Liver (tissue), 9 donors: ENCODE data around the gene ZNF865. TPM values are rescaled to one million over a fixed set of nuclear protein-coding genes. Genes with fewer than 3 reads are reported as not detected.

Source experiments
- DNase-seq: peaks from one replicate; pipeline ENCODE4 v3.0.0-alpha.2; 2017; ENCODE audit warnings: low spot score
- H3K27ac ChIP-seq, 2 donors: one replicate each; pipeline ENCODE4 v1.7.0; 2013; ENCODE audit warnings: inconsistent platforms in 2 of 2, low read length in 2 of 2, control low read depth in 1 of 2, low read depth in 1 of 2, mild to moderate bottlenecking in 1 of 2
- H3K27me3 ChIP-seq, 4 donors: one replicate each; pipeline versions ENCODE4 v1.6.1 to v1.7.0; 2013; ENCODE audit warnings: low read length in 3 of 4, inconsistent platforms in 1 of 4, mild to moderate bottlenecking in 1 of 4, moderate library complexity in 1 of 4; ENCODE audit not compliant: control insufficient read depth in 4 of 4, insufficient read depth in 4 of 4
- H3K36me3 ChIP-seq, 4 donors: one replicate each; pipeline versions ENCODE4 v1.6.1 to v1.7.0; 2013; ENCODE audit warnings: low read length in 3 of 4, mild to moderate bottlenecking in 3 of 4, low read depth in 1 of 4, moderate library complexity in 1 of 4; ENCODE audit not compliant: control insufficient read depth in 4 of 4, insufficient read depth in 3 of 4
- H3K4me1 ChIP-seq, 4 donors: one replicate each; pipeline versions ENCODE4 v1.6.1 to v1.7.0; 2013; ENCODE audit warnings: low read length in 3 of 4, mild to moderate bottlenecking in 3 of 4, moderate library complexity in 1 of 4; ENCODE audit not compliant: control insufficient read depth in 4 of 4, insufficient read depth in 4 of 4
- H3K4me3 ChIP-seq, 3 donors: one replicate each; pipeline versions ENCODE4 v1.6.1 to v1.7.0; 2013; ENCODE audit warnings: low read length in 3 of 3, control low read depth in 1 of 3, low read depth in 1 of 3, mild to moderate bottlenecking in 1 of 3
- H3K9ac ChIP-seq, 2 donors: one replicate each; pipeline ENCODE4 v1.7.0; 2013; ENCODE audit warnings: low read length in 2 of 2, mild to moderate bottlenecking in 2 of 2, moderate library complexity in 2 of 2, control low read depth in 1 of 2, low read depth in 1 of 2
- H3K9me3 ChIP-seq, 4 donors: one replicate each; pipeline versions ENCODE4 v1.6.1 to v1.7.0; 2013; ENCODE audit warnings: low read length in 3 of 4; ENCODE audit not compliant: control insufficient read depth in 4 of 4
- EGR1 ChIP-seq, 2 donors: IDR thresholded peaks; 2 replicates each; pipeline ENCODE4 v1.6.1; 2016 to 2018; ENCODE audit warnings: antibody characterized with exemption in 2 of 2, low read depth in 2 of 2
- FOXA1 ChIP-seq: IDR thresholded peaks from 2 replicates; pipeline ENCODE4 v1.6.1; 2016; ENCODE audit warnings: antibody characterized with exemption
- FOXA2 ChIP-seq: IDR thresholded peaks from 2 replicates; pipeline ENCODE4 v1.6.1; 2016; ENCODE audit warnings: antibody characterized with exemption
- GABPA ChIP-seq, 2 donors: IDR thresholded peaks in 1 of 2; conservative IDR thresholded peaks in 1 of 2; 2 replicates each; pipeline ENCODE4 v1.6.1; 2016; ENCODE audit warnings: antibody characterized with exemption in 2 of 2, mild to moderate bottlenecking in 1 of 2, moderate library complexity in 1 of 2
- HNF4A ChIP-seq, 2 donors: conservative IDR thresholded peaks; 2 replicates each; pipeline ENCODE4 v1.6.1; 2016; ENCODE audit warnings: antibody characterized with exemption in 2 of 2, mild to moderate bottlenecking in 2 of 2
- HNF4G ChIP-seq: IDR thresholded peaks from 2 replicates; pipeline ENCODE4 v1.6.1; 2016; ENCODE audit warnings: antibody characterized with exemption
- JUND ChIP-seq, 2 donors: IDR thresholded peaks; 2 replicates each; pipeline ENCODE4 v1.6.1; 2016; ENCODE audit warnings: antibody characterized with exemption in 2 of 2
- NR2F2 ChIP-seq: IDR thresholded peaks from 2 replicates; pipeline ENCODE4 v1.6.1; 2016; ENCODE audit warnings: antibody characterized with exemption
- RAD21 ChIP-seq, 2 donors: IDR thresholded peaks; 2 replicates each; pipeline ENCODE4 v1.6.1; 2016; ENCODE audit warnings: antibody characterized with exemption in 2 of 2, mild to moderate bottlenecking in 2 of 2
- RXRA ChIP-seq, 2 donors: IDR thresholded peaks; 2 replicates each; pipeline ENCODE4 v1.6.1; 2017 to 2018; ENCODE audit warnings: antibody characterized with exemption in 2 of 2, mild to moderate bottlenecking in 1 of 2
- SP1 ChIP-seq: IDR thresholded peaks from 2 replicates; pipeline ENCODE4 v1.6.1; 2018; ENCODE audit warnings: antibody characterized with exemption, mild to moderate bottlenecking
- TAF1 ChIP-seq: conservative IDR thresholded peaks from 2 replicates; pipeline ENCODE4 v1.6.1; 2016; ENCODE audit warnings: antibody characterized with exemption, mild to moderate bottlenecking
- YY1 ChIP-seq: IDR thresholded peaks from 2 replicates; pipeline ENCODE4 v1.6.1; 2016; ENCODE audit warnings: antibody characterized with exemption, mild to moderate bottlenecking
- WGBS: extraction: QIAGEN DNeasy Blood & Tissue Kit; methylation state at CpG from one replicate; pipeline ENCODE4 v1.1.7; 2013; 5-methylcytosine and 5-hydroxymethylcytosine counted together
- polyA plus RNA-seq, 2 donors: library from polyadenylated mRNA; stranded (reverse) in 1 of 2; unstranded in 1 of 2; fragments of 200-250 nt in 1 of 2; fragments of >200 nt in 1 of 2; fragmentation: Nextera tagmentation in 1 of 2; extraction: Ambion mirVana in 1 of 2; gene quantifications; one replicate each; pipeline versions ENCODE4 v1.2.1 to v1.2.3, GENCODE V29; 2013 to 2015
- total RNA-seq, 2 donors: library from RNA; depleted of rRNA; stranded (reverse); fragments of >200 nt; gene quantifications; one replicate each; pipeline ENCODE4 v1.2.3, GENCODE V29; 2014
- TF ChIP-seq, protein P1 (sequence below): IDR thresholded peaks from 2 replicates; pipeline ENCODE4 v1.6.1; 2016; ENCODE audit warnings: antibody characterized with exemption
- TF ChIP-seq, protein P2 (sequence below): IDR thresholded peaks from 2 replicates; pipeline ENCODE4 v1.6.1; 2016; ENCODE audit warnings: antibody characterized with exemption
- TF ChIP-seq, protein P3 (sequence below): IDR thresholded peaks from 2 replicates; pipeline ENCODE4 v1.6.1; 2016; ENCODE audit warnings: antibody characterized with exemption, mild to moderate bottlenecking
- TF ChIP-seq, protein P4 (sequence below): IDR thresholded peaks from 2 replicates; pipeline ENCODE4 v1.6.1; 2016; ENCODE audit warnings: antibody characterized with exemption
- donor health status: healthy.
- donor health status: healthy.
- donor health status: healthy.
- donor health status: healthy.
- donor health status: healthy.

Gene ZNF865
- total and polyA plus RNA-seq, 4 donors: 0.38 to 3.1 (median 1.6) TPM

DNA sequence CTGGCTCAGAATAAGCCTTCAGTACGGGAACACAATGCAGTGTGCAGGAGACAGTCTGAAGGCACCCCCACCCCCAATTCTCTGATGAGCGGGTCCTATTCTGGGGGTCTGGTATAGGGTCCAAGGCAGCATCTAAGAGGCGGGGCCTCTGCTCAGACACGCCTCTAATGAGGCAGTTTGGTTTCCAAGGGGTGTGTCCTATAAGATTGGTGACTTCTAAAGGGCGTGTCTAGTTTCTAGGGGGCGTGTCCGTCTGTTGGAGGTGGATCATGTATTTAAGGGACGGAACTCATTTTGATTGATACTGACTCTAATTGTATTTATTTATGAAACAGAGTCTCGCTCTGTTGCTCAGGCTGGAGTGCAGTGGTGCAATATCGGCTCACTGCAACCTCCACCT, 14.8 kb upstream of the ZNF865 start:
- TF ChIP-seq, protein P1, sequence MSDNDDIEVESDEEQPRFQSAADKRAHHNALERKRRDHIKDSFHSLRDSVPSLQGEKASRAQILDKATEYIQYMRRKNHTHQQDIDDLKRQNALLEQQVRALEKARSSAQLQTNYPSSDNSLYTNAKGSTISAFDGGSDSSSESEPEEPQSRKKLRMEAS: no peak
- TF ChIP-seq HNF4G: no peak
- Histone ChIP-seq H3K36me3 (peaks cover 3 to 20% (median 8%) of the 10 kb centered on the region in 4 donors), H3K9ac (no peak overlapping the region), H3K4me1 (peaks cover 0 to 17% (median 13%) of the 10 kb centered on the region in 4 donors), H3K27ac (no peak overlapping the region), H3K4me3 (no peak overlapping the region), H3K27me3 (no peaks in the 10 kb centered on the region), H3K9me3 (no peaks in the 10 kb centered on the region)
- no peak for DNase-seq
- 82% methylated on average over 10 of the region's 10 CpGs for WGBS

DNA sequence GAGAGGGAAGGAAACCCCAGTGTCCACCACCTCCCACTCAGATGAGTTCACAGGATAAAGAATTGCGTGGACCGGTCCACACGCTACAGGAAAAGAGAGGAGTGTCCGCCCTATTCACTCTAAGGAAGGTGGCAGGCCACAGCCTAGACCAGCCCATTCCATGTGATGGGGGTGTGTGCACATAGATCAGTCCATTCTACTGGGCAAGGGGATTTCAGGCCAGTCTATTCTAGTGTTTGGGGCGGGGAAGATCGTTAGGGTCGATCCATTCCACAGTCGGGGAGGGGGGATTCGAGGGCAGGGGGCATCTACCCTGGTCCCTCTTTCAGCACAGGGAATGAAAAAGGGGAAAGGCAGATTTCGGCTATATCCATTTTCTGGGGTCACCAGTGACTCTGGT, 13.9 kb upstream of the ZNF865 start:
- Histone ChIP-seq H3K36me3 (peaks cover 3 to 28% (median 11%) of the 10 kb centered on the region in 4 donors), H3K27ac (no peak overlapping the region), H3K27me3 (no peaks in the 10 kb centered on the region), H3K9me3 (no peaks in the 10 kb centered on the region), H3K9ac (no peak overlapping the region), H3K4me3 (no peak overlapping the region), H3K4me1 (peaks cover 0 to 9% (median 8%) of the 10 kb centered on the region in 4 donors)
- no peak for TF ChIP-seq SP1
- TF ChIP-seq GABPA (IDR thresholded peaks at IDR 0.05 in 1 of 2, conservative IDR thresholded peaks at IDR 0.05 in 1 of 2): no peak
- TF ChIP-seq RAD21 (IDR thresholded peaks at IDR 0.05): no peak
- TF ChIP-seq RXRA (IDR thresholded peaks at IDR 0.05): no peak
- TF ChIP-seq HNF4A (conservative IDR thresholded peaks at IDR 0.05): no peak
- TF ChIP-seq, protein P1: no peak
- TF ChIP-seq FOXA1: no peak
- TF ChIP-seq FOXA2: no peak
- TF ChIP-seq HNF4G: no peak
- no peak for TF ChIP-seq EGR1 (IDR thresholded peaks at IDR 0.05; ENCODE audit: low read depth in 2 of 2)
- TF ChIP-seq, protein P2, sequence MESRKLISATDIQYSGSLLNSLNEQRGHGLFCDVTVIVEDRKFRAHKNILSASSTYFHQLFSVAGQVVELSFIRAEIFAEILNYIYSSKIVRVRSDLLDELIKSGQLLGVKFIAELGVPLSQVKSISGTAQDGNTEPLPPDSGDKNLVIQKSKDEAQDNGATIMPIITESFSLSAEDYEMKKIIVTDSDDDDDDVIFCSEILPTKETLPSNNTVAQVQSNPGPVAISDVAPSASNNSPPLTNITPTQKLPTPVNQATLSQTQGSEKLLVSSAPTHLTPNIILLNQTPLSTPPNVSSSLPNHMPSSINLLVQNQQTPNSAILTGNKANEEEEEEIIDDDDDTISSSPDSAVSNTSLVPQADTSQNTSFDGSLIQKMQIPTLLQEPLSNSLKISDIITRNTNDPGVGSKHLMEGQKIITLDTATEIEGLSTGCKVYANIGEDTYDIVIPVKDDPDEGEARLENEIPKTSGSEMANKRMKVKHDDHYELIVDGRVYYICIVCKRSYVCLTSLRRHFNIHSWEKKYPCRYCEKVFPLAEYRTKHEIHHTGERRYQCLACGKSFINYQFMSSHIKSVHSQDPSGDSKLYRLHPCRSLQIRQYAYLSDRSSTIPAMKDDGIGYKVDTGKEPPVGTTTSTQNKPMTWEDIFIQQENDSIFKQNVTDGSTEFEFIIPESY: no peak
- 90% methylated on average over 10 of the region's 10 CpGs for WGBS
- DNase-seq: no peak

DNA sequence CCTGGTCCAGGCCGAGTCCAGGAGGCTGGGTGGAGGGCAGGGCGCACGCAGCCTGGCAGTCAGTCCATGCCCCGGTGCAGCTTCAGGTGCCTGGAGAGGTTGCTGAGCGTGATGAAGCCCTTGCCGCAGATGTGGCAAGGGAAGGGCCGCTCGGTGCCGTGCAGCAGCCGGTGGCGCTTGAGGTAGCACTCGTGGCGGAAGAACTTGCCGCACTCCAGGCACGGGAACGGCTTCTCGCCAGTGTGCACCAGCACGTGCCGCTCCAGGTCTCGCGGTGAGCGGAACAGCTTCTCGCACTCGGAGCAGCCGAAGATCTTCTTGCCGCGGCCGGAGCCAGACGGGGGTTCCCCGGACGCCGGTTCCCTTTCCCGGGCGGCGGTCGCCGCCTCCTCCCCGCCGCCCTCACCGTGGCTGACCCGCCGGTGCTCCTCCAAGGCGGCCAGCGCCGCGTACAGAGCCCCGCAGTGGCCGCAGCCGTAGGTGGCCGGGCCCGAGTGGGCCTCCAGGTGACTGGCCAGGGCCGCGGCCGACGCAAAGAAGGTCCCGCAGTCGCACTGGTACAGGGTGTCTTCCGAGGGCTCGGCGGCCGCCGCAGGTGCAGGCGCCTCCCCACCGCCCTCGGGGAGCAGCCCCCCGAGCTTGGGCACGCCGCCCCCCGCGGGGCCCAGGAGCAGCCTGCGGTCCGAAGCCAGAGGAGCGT, 12.9 kb upstream of the ZNF865 start:
- no peak overlapping the region for H3K9ac ChIP-seq
- no peaks in the 10 kb centered on the region for H3K27me3 ChIP-seq
- H3K27ac ChIP-seq: no peak overlapping the region
- DNase-seq: no peak
- no peaks in the 10 kb centered on the region for H3K9me3 ChIP-seq
- no peaks in the 10 kb centered on the region for H3K4me1 ChIP-seq
- peaks cover 3 to 28% (median 12%) of the 10 kb centered on the region in 4 donors for H3K36me3 ChIP-seq
- 93% methylated on average over 73 of the region's 73 CpGs for WGBS
- H3K4me3 ChIP-seq: no peak overlapping the region
- no peak for TF ChIP-seq NR2F2
- no peak for TF ChIP-seq YY1
- TF ChIP-seq JUND (IDR thresholded peaks at IDR 0.05): no peak
- no peak for TF ChIP-seq RAD21 (IDR thresholded peaks at IDR 0.05)
- no peak for TF ChIP-seq FOXA2
- TF ChIP-seq, protein P1: no peak
- TF ChIP-seq, protein P3, sequence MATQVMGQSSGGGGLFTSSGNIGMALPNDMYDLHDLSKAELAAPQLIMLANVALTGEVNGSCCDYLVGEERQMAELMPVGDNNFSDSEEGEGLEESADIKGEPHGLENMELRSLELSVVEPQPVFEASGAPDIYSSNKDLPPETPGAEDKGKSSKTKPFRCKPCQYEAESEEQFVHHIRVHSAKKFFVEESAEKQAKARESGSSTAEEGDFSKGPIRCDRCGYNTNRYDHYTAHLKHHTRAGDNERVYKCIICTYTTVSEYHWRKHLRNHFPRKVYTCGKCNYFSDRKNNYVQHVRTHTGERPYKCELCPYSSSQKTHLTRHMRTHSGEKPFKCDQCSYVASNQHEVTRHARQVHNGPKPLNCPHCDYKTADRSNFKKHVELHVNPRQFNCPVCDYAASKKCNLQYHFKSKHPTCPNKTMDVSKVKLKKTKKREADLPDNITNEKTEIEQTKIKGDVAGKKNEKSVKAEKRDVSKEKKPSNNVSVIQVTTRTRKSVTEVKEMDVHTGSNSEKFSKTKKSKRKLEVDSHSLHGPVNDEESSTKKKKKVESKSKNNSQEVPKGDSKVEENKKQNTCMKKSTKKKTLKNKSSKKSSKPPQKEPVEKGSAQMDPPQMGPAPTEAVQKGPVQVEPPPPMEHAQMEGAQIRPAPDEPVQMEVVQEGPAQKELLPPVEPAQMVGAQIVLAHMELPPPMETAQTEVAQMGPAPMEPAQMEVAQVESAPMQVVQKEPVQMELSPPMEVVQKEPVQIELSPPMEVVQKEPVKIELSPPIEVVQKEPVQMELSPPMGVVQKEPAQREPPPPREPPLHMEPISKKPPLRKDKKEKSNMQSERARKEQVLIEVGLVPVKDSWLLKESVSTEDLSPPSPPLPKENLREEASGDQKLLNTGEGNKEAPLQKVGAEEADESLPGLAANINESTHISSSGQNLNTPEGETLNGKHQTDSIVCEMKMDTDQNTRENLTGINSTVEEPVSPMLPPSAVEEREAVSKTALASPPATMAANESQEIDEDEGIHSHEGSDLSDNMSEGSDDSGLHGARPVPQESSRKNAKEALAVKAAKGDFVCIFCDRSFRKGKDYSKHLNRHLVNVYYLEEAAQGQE: no peak
- no peak for TF ChIP-seq GABPA (IDR thresholded peaks at IDR 0.05 in 1 of 2, conservative IDR thresholded peaks at IDR 0.05 in 1 of 2)
- no peak for TF ChIP-seq HNF4G
- no peak for TF ChIP-seq SP1
- TF ChIP-seq HNF4A (conservative IDR thresholded peaks at IDR 0.05): no peak
- TF ChIP-seq RXRA (IDR thresholded peaks at IDR 0.05): no peak
- TF ChIP-seq, protein P4, sequence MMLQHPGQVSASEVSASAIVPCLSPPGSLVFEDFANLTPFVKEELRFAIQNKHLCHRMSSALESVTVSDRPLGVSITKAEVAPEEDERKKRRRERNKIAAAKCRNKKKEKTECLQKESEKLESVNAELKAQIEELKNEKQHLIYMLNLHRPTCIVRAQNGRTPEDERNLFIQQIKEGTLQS: no peak
- TF ChIP-seq, protein P2: no peak
- no peak for TF ChIP-seq TAF1
